ENCODE measurements around the gene EEF1G. TPM values are rescaled to one million over a fixed set of nuclear protein-coding genes. Genes with fewer than 3 reads are reported as not detected.

Gene EEF1G
- total and polyA plus RNA-seq, 9 of the 15 experiments (the other 6 are each of a cell fraction or from before 2014, with no cell fraction given), result 985 to 2,349 (median 2,035) TPM

DNA sequence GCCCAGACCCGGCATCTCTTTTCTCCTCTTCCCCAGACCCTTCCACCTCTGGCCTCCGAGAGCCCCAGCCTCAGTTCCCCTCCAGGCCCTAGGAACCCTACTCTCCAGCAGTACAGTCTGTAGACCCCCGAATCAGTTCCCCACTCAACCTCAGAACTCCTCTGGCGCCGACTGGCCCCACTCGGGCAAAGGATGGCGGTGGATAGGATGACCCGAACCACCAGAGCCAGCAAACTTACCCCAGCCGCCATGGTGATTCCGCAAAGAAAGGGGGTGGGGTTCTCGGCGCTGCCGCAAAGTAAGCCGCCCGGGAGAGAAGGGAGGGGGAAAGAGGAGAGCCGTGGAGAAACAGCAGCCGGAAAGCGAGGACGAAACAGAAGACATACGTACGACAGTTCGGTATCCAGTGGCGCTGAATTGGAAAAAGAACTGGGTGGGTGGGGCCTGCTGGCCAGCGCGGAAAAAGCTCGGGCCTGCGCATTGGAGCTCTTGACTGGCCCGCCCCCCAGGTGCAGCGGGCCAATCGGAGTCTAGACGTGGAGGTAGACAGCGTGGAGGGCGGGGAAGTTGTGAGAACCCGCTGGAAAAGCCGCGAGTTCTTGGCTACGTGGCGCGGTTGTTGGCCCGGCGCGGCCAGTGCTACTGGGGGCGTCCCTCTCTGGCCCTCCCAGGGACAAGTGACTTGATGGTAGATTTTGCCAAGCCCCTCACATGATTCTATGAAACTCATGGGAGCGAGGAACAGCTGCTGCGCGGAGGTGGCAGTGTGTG is at the start of gene EEF1G (continued):
- TF ChIP-seq ZNF79 (CRISPR knock-in tag; IDR thresholded peaks at IDR 0.05; ENCODE audit: low read depth) (no peak), CAMTA2 (CRISPR knock-in tag; conservative IDR thresholded peaks at IDR 0.05) (peak; percentile 83; the same call in 1 of the 2 replicates), ZNF12 (CRISPR knock-in tag; IDR thresholded peaks at IDR 0.05) (no peak), WHSC1 (IDR thresholded peaks at IDR 0.05; ENCODE audit: low read length) (no peak), THAP7 (CRISPR knock-in tag; IDR thresholded peaks at IDR 0.05) (no peak), DIDO1 (tag; IDR thresholded peaks at IDR 0.05; ENCODE audit: low read depth) (peak; percentile 68), POLR3A (IDR thresholded peaks at IDR 0.05; ENCODE audit: borderline replicate concordance, extremely low read depth, insufficient read depth, insufficient read length) (no peak), TCFL5 (CRISPR knock-in tag; conservative IDR thresholded peaks at IDR 0.05) (no peak), SLC30A9 (CRISPR knock-in tag; IDR thresholded peaks at IDR 0.05) (no peak), ZNF77 (CRISPR knock-in tag; IDR thresholded peaks at IDR 0.05) (0 out of 2 replicates have a peak, but pooled peaks have one; percentile 27), ZNF707 (CRISPR knock-in tag; conservative IDR thresholded peaks at IDR 0.05) (no peak), DACH1 (IDR thresholded peaks at IDR 0.05; ENCODE audit: partially characterized antibody) (no peak), FOXJ3 (CRISPR knock-in tag; IDR thresholded peaks at IDR 0.05) (no peak), ZNF408 (CRISPR knock-in tag; IDR thresholded peaks at IDR 0.05; ENCODE audit: low read depth) (no peak), ZNF41 (CRISPR knock-in tag; conservative IDR thresholded peaks at IDR 0.05) (no peak), BDP1 (IDR thresholded peaks at IDR 0.05; ENCODE audit: insufficient read depth, insufficient read length) (no peak), ZFX (CRISPR knock-in tag; IDR thresholded peaks at IDR 0.05) (peak; percentile 78), MTA3 (IDR thresholded peaks at IDR 0.05; ENCODE audit: borderline replicate concordance) (peak; percentile 63), TRIM24 (IDR thresholded peaks at IDR 0.05) (no peak), L3MBTL2 (IDR thresholded peaks at IDR 0.05) (no peak)
- TF ChIP-seq, protein P1, sequence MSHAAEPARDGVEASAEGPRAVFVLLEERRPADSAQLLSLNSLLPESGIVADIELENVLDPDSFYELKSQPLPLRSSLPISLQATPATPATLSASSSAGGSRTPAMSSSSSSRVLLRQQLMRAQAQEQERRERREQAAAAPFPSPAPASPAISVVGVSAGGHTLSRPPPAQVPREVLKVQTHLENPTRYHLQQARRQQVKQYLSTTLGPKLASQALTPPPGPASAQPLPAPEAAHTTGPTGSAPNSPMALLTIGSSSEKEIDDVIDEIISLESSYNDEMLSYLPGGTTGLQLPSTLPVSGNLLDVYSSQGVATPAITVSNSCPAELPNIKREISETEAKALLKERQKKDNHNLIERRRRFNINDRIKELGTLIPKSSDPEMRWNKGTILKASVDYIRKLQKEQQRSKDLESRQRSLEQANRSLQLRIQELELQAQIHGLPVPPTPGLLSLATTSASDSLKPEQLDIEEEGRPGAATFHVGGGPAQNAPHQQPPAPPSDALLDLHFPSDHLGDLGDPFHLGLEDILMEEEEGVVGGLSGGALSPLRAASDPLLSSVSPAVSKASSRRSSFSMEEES (CRISPR knock-in tag; IDR thresholded peaks at IDR 0.05), result no peak
- TF ChIP-seq, protein P2, sequence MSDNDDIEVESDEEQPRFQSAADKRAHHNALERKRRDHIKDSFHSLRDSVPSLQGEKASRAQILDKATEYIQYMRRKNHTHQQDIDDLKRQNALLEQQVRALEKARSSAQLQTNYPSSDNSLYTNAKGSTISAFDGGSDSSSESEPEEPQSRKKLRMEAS (CRISPR knock-in tag; IDR thresholded peaks at IDR 0.05), result no peak
- TF ChIP-seq, protein P3, sequence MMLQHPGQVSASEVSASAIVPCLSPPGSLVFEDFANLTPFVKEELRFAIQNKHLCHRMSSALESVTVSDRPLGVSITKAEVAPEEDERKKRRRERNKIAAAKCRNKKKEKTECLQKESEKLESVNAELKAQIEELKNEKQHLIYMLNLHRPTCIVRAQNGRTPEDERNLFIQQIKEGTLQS (IDR thresholded peaks at IDR 0.05), result no peak
- TF ChIP-seq, protein P3 (CRISPR knock-in tag; conservative IDR thresholded peaks at IDR 0.05), result peak; percentile 64; the same call in 1 of the 2 replicates
- TF ChIP-seq, protein P4, sequence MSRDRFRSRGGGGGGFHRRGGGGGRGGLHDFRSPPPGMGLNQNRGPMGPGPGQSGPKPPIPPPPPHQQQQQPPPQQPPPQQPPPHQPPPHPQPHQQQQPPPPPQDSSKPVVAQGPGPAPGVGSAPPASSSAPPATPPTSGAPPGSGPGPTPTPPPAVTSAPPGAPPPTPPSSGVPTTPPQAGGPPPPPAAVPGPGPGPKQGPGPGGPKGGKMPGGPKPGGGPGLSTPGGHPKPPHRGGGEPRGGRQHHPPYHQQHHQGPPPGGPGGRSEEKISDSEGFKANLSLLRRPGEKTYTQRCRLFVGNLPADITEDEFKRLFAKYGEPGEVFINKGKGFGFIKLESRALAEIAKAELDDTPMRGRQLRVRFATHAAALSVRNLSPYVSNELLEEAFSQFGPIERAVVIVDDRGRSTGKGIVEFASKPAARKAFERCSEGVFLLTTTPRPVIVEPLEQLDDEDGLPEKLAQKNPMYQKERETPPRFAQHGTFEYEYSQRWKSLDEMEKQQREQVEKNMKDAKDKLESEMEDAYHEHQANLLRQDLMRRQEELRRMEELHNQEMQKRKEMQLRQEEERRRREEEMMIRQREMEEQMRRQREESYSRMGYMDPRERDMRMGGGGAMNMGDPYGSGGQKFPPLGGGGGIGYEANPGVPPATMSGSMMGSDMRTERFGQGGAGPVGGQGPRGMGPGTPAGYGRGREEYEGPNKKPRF (IDR thresholded peaks at IDR 0.05; ENCODE audit: low read depth, low read length), result no peak

Measured in K562 (cell line).